OCI-LY7 (cell line): ENCODE data around the gene SLC29A2. TPM values are rescaled to one million over a fixed set of nuclear protein-coding genes. Genes with fewer than 3 reads are reported as not detected.

ENCODE experiments used
- BruUV-seq: library from RNA; stranded (reverse); fragments of 400-500 nt; replicated peaks from 2 replicates; lab custom pipeline; 2021; lab: Mats Ljungman, UMichigan
- CTCF ChIA-PET: fragments of 300-600 bp; sonication (Branson Sonifier 250); formaldehyde crosslinking; loops from one replicate; lab custom pipeline; 2022; ENCODE audit warnings: antibody characterized with exemption; ENCODE audit not compliant: unreplicated experiment; lab: Charles Lee
- POLR2A ChIA-PET: fragments of 300-600 bp; sonication (Branson Sonifier 250); formaldehyde crosslinking; loops from one replicate; lab custom pipeline; 2022; ENCODE audit warnings: antibody characterized with exemption; lab: Charles Lee
- DNase-seq: peaks from one replicate; pipeline ENCODE4 v3.0.0-alpha.2; 2015; ENCODE audit warnings: low spot score
- H2AFZ ChIP-seq: fragments of 200-600 bp; sonication (generic), shearing (Covaris generic); 2 replicates; pipeline ENCODE4 v1.6.1; 2014; ENCODE audit warnings: mild to moderate bottlenecking, antibody characterized with exemption, low read length, moderate library complexity
- H3K27ac ChIP-seq: fragments of 200-600 bp; sonication (generic); 2 replicates; pipeline ENCODE4 v1.5.1; 2014; ENCODE audit warnings: mixed run types, low read depth, mild to moderate bottlenecking, moderate library complexity, low read length, inconsistent platforms; ENCODE audit not compliant: poor library complexity, severe bottlenecking
- H3K36me3 ChIP-seq: fragments of 200-600 bp; sonication (generic); 2 replicates; pipeline ENCODE4 v1.6.1; 2014; ENCODE audit warnings: mild to moderate bottlenecking, antibody characterized with exemption, low read length, moderate library complexity, mixed read lengths; ENCODE audit not compliant: insufficient read depth
- H3K4me1 ChIP-seq: fragments of 200-600 bp; sonication (generic); 2 replicates; pipeline ENCODE4 v1.5.1; 2014; ENCODE audit warnings: mild to moderate bottlenecking, low read length; ENCODE audit not compliant: insufficient read depth, poor library complexity, severe bottlenecking
- H3K4me2 ChIP-seq: fragments of 200-600 bp; sonication (generic); 2 replicates; pipeline ENCODE4 v1.6.1; 2014; ENCODE audit warnings: mild to moderate bottlenecking, low read length
- H3K4me3 ChIP-seq: fragments of 200-600 bp; sonication (generic); 2 replicates; pipeline ENCODE4 v1.5.1; 2014; ENCODE audit warnings: mild to moderate bottlenecking, low read depth, low read length; ENCODE audit not compliant: poor library complexity, severe bottlenecking
- H3K79me2 ChIP-seq: fragments of 200-600 bp; sonication (generic); 2 replicates; pipeline ENCODE4 v1.6.1; 2016; ENCODE audit warnings: low read depth, mild to moderate bottlenecking, low read length, moderate library complexity, mixed read lengths; ENCODE audit not compliant: insufficient read depth
- H3K9me2 ChIP-seq: fragments of 200-600 bp; sonication (generic); 2 replicates; pipeline ENCODE4 v1.6.1; 2016; ENCODE audit warnings: mild to moderate bottlenecking, low read length, mixed read lengths; ENCODE audit not compliant: insufficient read depth
- H3K9me3 ChIP-seq: fragments of 200-600 bp; sonication (generic); 2 replicates; pipeline ENCODE4 v1.6.1; 2014; ENCODE audit warnings: mild to moderate bottlenecking, mixed run types, low read length, mixed read lengths
- H4K20me1 ChIP-seq: fragments of 200-600 bp; sonication (generic); 2 replicates; pipeline ENCODE4 v1.6.1; 2014; ENCODE audit warnings: mild to moderate bottlenecking, antibody characterized with exemption, low read length, moderate library complexity, mixed read lengths; ENCODE audit not compliant: insufficient read depth
- CTCF ChIP-seq: fragments of 200-600 bp; sonication (generic); conservative IDR thresholded peaks from 2 replicates; pipeline ENCODE4 v1.5.1; 2014; ENCODE audit warnings: mild to moderate bottlenecking, antibody characterized with exemption, low read length, moderate library complexity, mixed read lengths
- EZH2phosphoT487 ChIP-seq: fragments of 200-600 bp; sonication (generic); IDR thresholded peaks from 2 replicates; pipeline ENCODE4 v1.6.1; 2018; ENCODE audit warnings: low read depth, borderline replicate concordance, mild to moderate bottlenecking, mixed run types, antibody characterized with exemption, low read length, moderate library complexity, mixed read lengths
- intact Hi-C: fragments of 100-400 bp; cut with micrococcal nuclease; formaldehyde crosslinking; loops from one replicate; pipeline ENCODE4 v1.10.0; 2022; ENCODE audit not compliant: unreplicated experiment
- total RNA-seq, 2 experiments: library from RNA; depleted of rRNA in 1 of 2; stranded (reverse); fragments of >200 nt in 1 of 2; shearing (Covaris generic) in 1 of 2; gene quantifications; 2 replicates each; pipeline ENCODE4 v1.2.3, GENCODE V29; 2014 to 2022

SLC29A2 gene
- total RNA-seq, 2 experiments from 2014 or later = 33.6 to 56.4 TPM

- H3K4me3 ChIP-seq = no peak overlapping the region
- H3K27ac ChIP-seq = no peak overlapping the region
- ChIA-PET POLR2A (interaction anchor here (0.5 kb wide), 1 partner anchor 696 kb away, joined by 3 read pairs; the partner anchor contains the start of gene SIPA1), CTCF (interaction anchor here (1.4 kb wide), 1 partner anchor 23 kb away, joined by 4 read pairs; no protein-coding TSS in a partner anchor)
- no peaks in the 10 kb centered on the region for H4K20me1 ChIP-seq
- H3K4me1 ChIP-seq = peaks cover 15% of the 10 kb centered on the region
- no peaks in the 10 kb centered on the region for H3K9me3 ChIP-seq
- H2AFZ ChIP-seq = no peak overlapping the region
- no peak for DNase-seq
- TF ChIP-seq EZH2phosphoT487 = no peak
- no peak for TF ChIP-seq CTCF
- H3K9me2 ChIP-seq = no peaks in the 10 kb centered on the region
- peaks cover 25% of the 10 kb centered on the region for H3K36me3 ChIP-seq
- H3K79me2 ChIP-seq = no peaks in the 10 kb centered on the region
- H3K4me2 ChIP-seq = no peak overlapping the region
- no TSS peak for BruUV-seq
- intact Hi-C loops = no loop called here
These were observed 37.5 kb downstream of the SLC29A2 start for GRCh38 chr11:66333896-66334604.

- intact Hi-C loops = no loop called here
- Histone ChIP-seq H3K4me1 (peaks cover 22% of the 10 kb centered on the region), H3K9me3 (no peaks in the 10 kb centered on the region), H3K36me3 (peaks cover 18% of the 10 kb centered on the region), H3K4me2 (no peak overlapping the region), H3K4me3 (no peak overlapping the region), H3K79me2 (no peaks in the 10 kb centered on the region), H3K27ac (no peak overlapping the region), H2AFZ (no peak overlapping the region), H4K20me1 (no peaks in the 10 kb centered on the region), H3K9me2 (no peaks in the 10 kb centered on the region)
- BruUV-seq = no TSS peak
- TF ChIP-seq CTCF (no peak), EZH2phosphoT487 (no peak)
- CTCF ChIA-PET = no interaction called here
- DNase-seq = no peak
- POLR2A ChIA-PET = interaction anchor here (0.5 kb wide), 1 partner anchor 696 kb away, joined by 3 read pairs; the partner anchor contains the start of gene SIPA1
These were observed 38.2 kb downstream of the SLC29A2 start for GRCh38 chr11:66333220-66333877.
